Right lobe of liver (tissue), 6 donors: Measurements from ENCODE around the gene MEPE. TPM values are rescaled to one million over a fixed set of nuclear protein-coding genes. Genes with fewer than 3 reads are reported as not detected.

ENCODE experiments used
- ATAC-seq, 4 donors: fragments of 200-7000 bp; cut with Tn5 transposase; one replicate each; pipeline ENCODE4 v1.9.1; 2020; ENCODE audit warnings: mild to moderate bottlenecking in 4 of 4, moderate library complexity in 4 of 4
- DNase-seq, 3 donors: peaks; one replicate each; pipeline ENCODE4 v3.0.0-alpha.2; 2020
- H3K27ac ChIP-seq, 3 donors: fragments of 200-600 bp; one replicate each; pipeline ENCODE4 v1.8.0; 2022
- H3K27me3 ChIP-seq, 2 donors: fragments of 200-600 bp; one replicate each; pipeline ENCODE4 v1.8.0; 2022
- H3K36me3 ChIP-seq, 4 donors: fragments of 200-600 bp; sonication (generic) in 1 of 4; one replicate each; pipeline versions ENCODE4 v1.5.1 to v1.8.0; 2017 to 2022; ENCODE audit warnings: control low read depth in 1 of 4
- H3K4me1 ChIP-seq, 4 donors: fragments of 200-600 bp; sonication (generic) in 1 of 4; one replicate each; pipeline versions ENCODE4 v1.5.1 to v1.8.0; 2017 to 2022; ENCODE audit warnings: control low read depth in 1 of 4
- H3K4me3 ChIP-seq, 3 donors: fragments of 200-600 bp; one replicate each; pipeline ENCODE4 v1.8.0; 2022
- H3K9me3 ChIP-seq, 4 donors: fragments of 200-600 bp; sonication (generic) in 1 of 4; one replicate each; pipeline versions ENCODE4 v1.5.1 to v1.8.0; 2017 to 2022; ENCODE audit warnings: control low read depth in 1 of 4
- CTCF ChIP-seq, 4 donors: fragments of 200-600 bp in 3 of 4; fragments of 450-650 bp in 1 of 4; IDR thresholded peaks; one replicate each; pipeline versions ENCODE4 v1.5.1 to v1.8.0; 2016 to 2022; ENCODE audit warnings: antibody characterized with exemption in 4 of 4, mild to moderate bottlenecking in 2 of 4
- POLR2A ChIP-seq: fragments of 450-650 bp; IDR thresholded peaks from one replicate; pipeline ENCODE4 v1.6.1; 2017; ENCODE audit warnings: antibody characterized with exemption, mild to moderate bottlenecking
- WGBS: methylation state at CpG from one replicate; pipeline ENCODE4 v1.1.6; 2018; ENCODE audit warnings: low coverage, low lambda C conversion rate; ENCODE audit not compliant: insufficient coverage; ENCODE audit errors: missing lambda C conversion rate; 5-methylcytosine and 5-hydroxymethylcytosine counted together
- intact Hi-C, 2 donors: fragments of 100-400 bp; cut with DNase I; formaldehyde crosslinking; loops; one replicate each; pipeline versions ENCODE4 v1.11.2 to v1.14.1; 2022
- long read RNA-seq: library from polyadenylated mRNA; unstranded; transcript quantifications from one replicate; pipeline ENCODE4 v2.0.0, GENCODE V29; 2019
- total RNA-seq, 6 experiments: library from RNA; depleted of rRNA in 2 of 6; stranded (reverse); fragments of >200 nt in 2 of 6; fragmentation: NEBNext Ultra II Directional in 3 of 6; extraction: Animal tissue kit (Norgen Biotek cat#: 25700) in 3 of 6; gene quantifications; one replicate each; pipeline versions ENCODE4 v1.1.0 to v1.2.4, GENCODE V29; 2016 to 2023
- donor health status: DM: no; HTN: yes; CAD: no.
- donor health status: DM: no; HTN: no; CAD: no.
- donor health status: DM: no; HTN: no; CAD: no.
- donor health status: DM: no; HTN: yes; CAD: no.
- donor health status: DM: no; HTN: yes; CAD: no.

The MEPE gene
- total RNA-seq: not detected
- long read RNA-seq: 0 reads

- Histone ChIP-seq H3K4me1 (no peaks in the 10 kb centered on the region), H3K4me3 (no peak within 1 kb of the TSS), H3K27ac (no peak within 1 kb of the TSS), H3K9me3 (no peaks in the 10 kb centered on the region), H3K27me3 (no peaks in the 10 kb centered on the region), H3K36me3 (no peaks in the 10 kb centered on the region)
- DNase-seq (no peak), ATAC-seq (no peak)
- no peak for TF ChIP-seq CTCF (IDR thresholded peaks at IDR 0.05)
- no peak for TF ChIP-seq POLR2A
- intact Hi-C loops: no loop called here
- WGBS: 100% methylated on average over 2 of the region's 2 CpGs
Measured at GRCh38 chr4:87832669-87833068, at the start of gene MEPE. Gene MEPE, plus strand, starts transcription at chr4:87832969. Its CDS starts 1,746 bp downstream, at chr4:87834715.

- no peaks in the 10 kb centered on the region for H3K36me3 ChIP-seq
- 67% methylated on average over 2 of the region's 2 CpGs for WGBS
- H3K27ac ChIP-seq: no peak overlapping the region
- TF ChIP-seq CTCF (IDR thresholded peaks at IDR 0.05) (no peak), POLR2A (no peak)
- H3K9me3 ChIP-seq: no peaks in the 10 kb centered on the region
- intact Hi-C loops: no loop called here
- no peaks in the 10 kb centered on the region for H3K27me3 ChIP-seq
- DNase-seq (no peak), ATAC-seq (no peak)
- H3K4me3 ChIP-seq: no peak overlapping the region
- no peaks in the 10 kb centered on the region for H3K4me1 ChIP-seq
Measured at GRCh38 chr4:87783781-87784180, 49.0 kb upstream of the MEPE start.

GRCh38 chr4:87785731-87786509 lies 46.8 kb upstream of the MEPE start:
- H3K36me3 ChIP-seq: no peaks in the 10 kb centered on the region
- no peak for TF ChIP-seq POLR2A
- TF ChIP-seq CTCF (IDR thresholded peaks at IDR 0.05): no peak
- ATAC-seq: no peak
- no peak overlapping the region for H3K4me3 ChIP-seq
- no peak overlapping the region for H3K27ac ChIP-seq
- DNase-seq: no peak
- no peaks in the 10 kb centered on the region for H3K27me3 ChIP-seq
- intact Hi-C loops: no loop called here
- no peaks in the 10 kb centered on the region for H3K9me3 ChIP-seq
- WGBS: 74% methylated on average over 11 of the region's 15 CpGs
- H3K4me1 ChIP-seq: no peaks in the 10 kb centered on the region

- H3K4me3 ChIP-seq: no peak within 1 kb of the TSS
- ATAC-seq (no peak), DNase-seq (no peak)
- no peaks in the 10 kb centered on the region for H3K9me3 ChIP-seq
- no peak for TF ChIP-seq CTCF (IDR thresholded peaks at IDR 0.05)
- TF ChIP-seq POLR2A: no peak
- no peaks in the 10 kb centered on the region for H3K4me1 ChIP-seq
- no peaks in the 10 kb centered on the region for H3K36me3 ChIP-seq
- no peaks in the 10 kb centered on the region for H3K27me3 ChIP-seq
- H3K27ac ChIP-seq: no peak within 1 kb of the TSS
- 50% methylated on average over 4 of the region's 4 CpGs for WGBS
- intact Hi-C loops: no loop called here
Measured at GRCh38 chr4:87799301-87800113, 33.3 kb upstream of the MEPE start, which contains the start of gene IBSP. Gene IBSP, plus strand, starts transcription at chr4:87799554. Its CDS starts 2,808 bp downstream, at chr4:87802362.
